NCI-H1436 treated with DMSO at 0.1 percent for 48 hours (cell line): ENCODE measurements around the gene WDFY4.

Source experiments
- DNase-seq: peaks from one replicate; lab custom pipeline; 2025; lab: John Stamatoyannopoulos, UW

The WDFY4 gene

DNA sequence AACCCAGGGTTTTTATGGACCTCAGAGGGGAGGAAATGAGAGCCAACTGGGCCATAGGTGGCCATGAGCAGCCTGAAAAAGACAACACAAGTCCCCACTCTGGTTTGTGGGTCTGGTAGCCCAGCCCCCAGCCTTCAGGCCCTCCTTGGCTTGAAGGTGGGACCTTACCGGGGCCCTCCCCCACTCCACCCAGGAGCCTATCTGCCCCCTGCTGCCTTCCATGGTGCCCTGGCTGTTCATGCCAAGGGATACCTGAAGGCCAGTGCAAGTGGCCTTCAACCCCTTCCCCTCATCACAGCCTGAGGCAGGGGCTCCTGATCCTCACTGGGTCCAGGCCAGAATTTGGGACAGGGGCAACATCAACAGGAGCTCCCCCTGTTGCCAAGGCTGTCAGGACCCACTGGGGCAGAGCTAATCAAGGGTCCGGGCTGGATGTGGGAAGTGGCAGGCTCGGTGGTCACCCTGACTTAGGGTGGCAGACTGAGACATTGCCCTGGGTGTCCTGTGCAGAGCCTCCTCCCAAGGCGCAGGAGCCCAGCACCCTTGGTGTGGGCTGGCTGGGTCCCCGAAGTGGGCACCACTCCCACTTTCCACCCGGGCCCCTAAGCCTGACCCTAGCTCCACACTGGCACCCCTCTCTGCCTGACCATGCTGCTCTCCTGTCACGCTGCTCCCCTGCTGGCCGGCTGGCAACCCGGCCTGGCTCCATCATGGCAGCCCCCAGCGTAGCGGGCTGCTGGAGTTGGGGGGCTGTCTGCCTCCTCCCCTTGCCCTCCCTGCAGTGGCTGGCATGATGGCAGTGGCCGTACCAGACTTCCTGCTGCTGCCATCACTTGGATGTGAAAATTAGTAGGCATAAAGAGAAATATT lies 6.4 kb downstream of the WDFY4 start:
- no peak for DNase-seq

DNA sequence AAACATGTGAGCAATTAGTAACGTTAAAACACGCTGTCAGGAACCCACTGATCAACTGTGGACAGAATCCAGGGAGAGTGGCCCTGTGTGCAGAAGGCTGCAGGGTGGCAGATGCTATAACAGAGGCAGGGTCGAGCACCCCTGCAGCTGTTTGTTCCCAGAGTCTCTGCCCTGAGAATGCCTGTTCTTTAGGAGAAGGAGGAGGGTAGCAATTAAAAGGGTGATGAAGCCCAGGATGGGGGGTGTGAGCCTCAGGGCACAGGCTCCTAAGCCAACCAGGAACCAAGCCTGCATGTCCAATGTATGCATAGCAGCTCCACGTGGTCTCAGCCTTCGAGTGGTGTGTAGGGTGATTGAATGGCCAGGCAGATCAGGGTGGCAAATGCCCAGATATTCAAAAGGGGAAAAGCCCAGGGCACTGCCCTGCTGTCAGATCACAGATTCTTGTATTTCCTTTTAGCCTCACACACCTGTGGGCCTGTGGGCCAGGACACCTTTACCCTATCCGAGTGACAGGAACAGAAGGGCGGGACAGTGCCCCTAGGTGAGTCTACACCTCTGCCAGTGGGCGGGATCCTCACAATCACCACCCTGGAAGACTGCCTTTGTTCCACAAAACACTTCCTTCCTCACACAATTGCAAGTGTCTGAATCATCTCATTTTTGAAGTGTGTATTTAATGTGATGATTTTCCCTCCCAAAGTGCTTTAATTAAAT lies 7.3 kb downstream of the WDFY4 start:
- DNase-seq: no peak

DNA sequence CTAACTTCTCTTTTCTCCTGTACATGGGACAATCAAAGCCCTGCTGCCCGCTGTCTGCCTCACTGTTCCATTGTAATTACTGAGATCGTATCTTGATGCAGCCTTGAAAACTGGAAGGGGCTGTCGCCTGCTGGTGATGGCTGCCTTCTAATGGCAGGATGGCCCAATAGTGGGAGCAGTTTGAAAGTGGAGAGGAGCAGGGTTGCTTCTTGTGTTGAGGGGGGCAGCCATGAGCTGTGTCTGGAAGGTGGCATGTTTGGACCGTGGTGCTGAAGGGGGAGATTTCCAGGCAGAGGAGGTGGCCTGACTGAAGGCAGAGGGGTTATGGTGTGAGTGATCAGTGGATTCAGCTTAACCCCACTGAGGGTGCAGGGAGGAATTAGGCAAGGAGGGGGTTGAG lies 8.1 kb downstream of the WDFY4 start:
- no peak for DNase-seq

DNA sequence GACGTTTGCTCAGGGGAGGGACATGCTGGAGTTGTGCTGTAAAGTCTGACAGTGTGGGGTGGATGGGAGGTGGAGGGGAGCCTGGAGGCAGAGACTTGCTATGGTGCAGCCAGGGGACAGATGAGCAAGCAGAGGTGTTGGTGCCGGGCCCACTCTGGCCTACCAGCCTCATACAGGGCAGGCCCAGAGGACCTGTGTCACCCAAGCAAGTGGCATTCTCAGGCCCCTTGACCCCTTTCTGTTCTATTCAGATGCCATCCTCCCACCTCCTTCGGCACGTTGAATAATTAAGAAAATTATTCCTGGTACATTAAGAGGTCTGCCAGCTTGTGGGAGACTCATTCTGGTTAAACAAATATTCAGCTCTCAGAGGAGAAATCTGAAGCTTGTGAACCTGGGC lies 8.5 kb downstream of the WDFY4 start:
- no peak for DNase-seq

DNA sequence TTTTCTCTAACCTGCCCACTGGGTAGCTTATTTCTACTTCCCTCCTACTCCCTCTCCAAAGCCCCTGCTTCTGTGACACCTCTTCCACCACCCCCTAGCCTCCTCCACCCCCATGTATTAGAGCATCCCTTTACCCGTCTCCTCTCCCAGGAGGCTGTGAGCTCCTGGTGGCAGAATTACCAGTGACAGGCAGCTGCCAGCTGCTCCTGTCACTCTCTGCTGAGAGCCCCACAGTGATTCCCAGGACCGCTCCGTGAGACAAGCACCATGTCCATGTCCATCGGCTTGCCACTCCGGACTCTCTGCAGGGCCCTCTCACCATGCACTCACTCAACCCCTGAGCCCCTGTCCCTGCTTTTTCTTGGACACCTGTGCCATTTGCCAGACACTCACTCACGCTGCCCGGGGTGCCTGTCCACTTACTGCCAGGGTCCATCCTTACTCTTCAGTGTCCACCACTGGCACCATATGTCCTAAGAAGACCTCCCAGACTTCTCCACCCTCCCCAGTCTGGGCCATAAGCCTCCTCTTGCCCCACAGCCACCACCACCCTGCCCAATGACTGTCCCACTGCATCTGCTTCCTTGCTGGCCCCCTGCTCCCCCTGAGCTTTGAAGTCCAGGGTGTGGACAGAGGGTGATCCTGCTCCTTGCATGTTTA lies 9.8 kb downstream of the WDFY4 start:
- no peak for DNase-seq

DNA sequence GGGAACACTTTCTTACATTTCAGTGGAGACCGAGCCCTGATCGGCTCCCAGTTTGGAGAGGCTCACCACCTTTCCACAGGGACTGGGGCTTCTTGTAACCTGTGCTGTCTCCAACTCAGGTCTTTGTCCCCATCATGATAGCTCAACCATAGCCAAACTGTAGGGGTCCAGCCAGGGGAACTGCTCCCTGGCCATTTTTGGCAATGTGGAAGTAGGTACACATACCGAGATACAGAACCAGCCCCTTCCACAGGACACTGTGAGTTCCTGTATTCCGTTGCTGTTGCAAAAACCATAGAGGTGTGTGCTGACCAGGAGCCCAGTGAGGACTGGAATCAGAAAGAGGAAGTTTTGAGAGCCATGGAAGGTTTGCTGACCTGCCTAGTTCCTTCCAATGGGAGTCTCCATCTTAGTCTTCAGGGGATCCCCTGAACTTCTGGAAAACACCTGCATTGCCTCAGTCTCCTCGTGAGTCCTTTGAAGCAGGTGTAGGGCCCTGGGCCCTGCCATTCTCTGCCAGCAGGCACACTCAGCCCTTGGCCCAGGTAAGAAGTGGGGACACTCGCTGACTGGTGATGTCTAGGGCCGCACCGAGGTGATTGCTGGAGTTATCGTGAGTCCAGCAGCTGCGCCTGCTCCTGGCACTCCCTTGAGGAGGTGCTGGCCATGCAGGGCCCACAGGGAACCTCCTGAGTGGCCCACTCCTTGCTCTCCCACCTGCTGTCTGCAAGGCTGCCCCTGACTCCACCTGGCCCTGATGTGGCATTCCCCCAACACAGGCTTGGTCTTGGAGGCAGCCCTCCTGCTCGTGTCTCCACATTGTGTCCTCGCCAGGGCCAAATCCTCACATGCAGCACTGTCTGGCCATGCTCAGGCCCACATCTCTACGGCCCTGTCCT lies 11.2 kb downstream of the WDFY4 start:
- no peak for DNase-seq

DNA sequence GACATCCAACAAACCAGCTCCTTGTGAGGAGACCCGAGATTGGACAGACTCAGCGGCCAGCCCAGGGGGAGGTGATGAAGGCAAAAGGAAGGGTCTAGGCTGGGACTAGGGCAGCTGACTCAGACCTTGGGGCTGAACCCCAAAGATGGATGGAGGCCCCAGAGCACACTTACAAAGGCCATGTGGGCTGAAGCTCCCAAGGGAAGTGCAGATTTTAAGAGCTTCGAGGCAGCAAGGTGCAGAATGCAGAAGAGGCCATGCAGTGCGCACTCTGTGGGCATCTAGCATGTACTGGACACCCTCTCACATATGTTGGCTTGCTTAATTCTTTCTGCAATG lies 11.8 kb downstream of the WDFY4 start:
- no peak for DNase-seq

DNA sequence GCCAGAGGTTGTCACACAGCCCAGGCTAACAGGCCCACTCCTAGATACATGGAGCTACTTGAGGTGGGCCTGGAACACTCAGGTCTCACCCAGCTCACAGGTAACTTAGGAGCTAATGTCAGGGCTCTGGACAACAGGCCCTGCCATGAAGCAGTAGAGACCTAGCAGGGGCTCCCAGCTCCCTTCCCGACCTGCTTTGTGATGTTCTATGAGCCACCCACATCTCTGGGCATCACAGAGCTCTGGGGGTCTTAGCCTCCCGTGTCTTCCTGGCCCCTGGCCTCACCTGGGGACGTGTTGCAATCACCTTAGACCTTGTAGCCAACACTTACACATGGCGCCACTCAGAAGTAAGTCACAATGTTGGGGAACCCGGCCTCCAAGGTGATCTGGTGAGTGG lies 12.4 kb downstream of the WDFY4 start:
- no peak for DNase-seq

DNA sequence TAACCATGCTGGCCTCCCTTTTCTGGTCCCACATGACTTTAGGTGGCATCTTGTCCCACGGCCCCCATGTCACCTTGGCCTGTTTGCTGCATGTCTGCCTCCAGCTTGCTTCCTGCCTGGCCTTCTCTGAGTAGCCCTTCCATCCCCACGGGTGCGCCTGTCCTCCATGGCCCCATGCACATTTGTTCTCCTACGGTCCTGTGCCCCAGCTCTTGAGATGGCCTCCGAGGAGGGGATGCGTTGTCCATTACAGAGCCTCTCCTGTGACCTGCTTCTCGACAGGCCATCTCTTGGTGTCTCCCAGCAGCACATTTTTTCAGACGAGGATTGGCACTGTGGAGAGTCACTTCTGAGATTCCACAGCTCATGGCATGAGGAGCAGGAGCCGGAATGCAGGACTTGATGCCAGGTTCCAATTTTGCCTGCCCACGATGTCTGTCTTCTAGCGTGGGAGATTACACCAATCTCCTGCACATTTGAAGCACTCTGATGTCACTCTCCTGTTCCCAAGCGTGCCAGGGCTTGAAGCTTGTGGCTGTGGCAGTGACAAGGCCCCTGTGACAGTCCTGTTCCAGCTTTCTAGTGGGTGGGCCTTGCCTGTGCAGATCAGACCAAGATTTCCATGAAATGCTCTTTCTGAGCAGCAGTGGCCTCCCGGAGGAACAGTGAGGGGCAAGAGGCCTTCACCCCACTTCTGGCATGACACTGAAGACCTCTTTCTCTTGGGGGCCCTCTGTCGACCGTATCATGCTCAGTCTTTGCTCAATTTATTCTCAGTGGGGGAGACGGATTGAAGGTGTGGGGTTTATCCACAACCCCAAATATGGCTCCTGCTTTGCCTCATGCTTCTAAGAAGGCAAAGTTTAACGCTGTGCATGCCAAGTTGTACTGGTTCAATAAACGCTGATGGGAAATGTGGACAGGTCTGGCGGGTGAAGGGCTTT lies 13.4 kb downstream of the WDFY4 start:
- DNase-seq: no peak

DNA sequence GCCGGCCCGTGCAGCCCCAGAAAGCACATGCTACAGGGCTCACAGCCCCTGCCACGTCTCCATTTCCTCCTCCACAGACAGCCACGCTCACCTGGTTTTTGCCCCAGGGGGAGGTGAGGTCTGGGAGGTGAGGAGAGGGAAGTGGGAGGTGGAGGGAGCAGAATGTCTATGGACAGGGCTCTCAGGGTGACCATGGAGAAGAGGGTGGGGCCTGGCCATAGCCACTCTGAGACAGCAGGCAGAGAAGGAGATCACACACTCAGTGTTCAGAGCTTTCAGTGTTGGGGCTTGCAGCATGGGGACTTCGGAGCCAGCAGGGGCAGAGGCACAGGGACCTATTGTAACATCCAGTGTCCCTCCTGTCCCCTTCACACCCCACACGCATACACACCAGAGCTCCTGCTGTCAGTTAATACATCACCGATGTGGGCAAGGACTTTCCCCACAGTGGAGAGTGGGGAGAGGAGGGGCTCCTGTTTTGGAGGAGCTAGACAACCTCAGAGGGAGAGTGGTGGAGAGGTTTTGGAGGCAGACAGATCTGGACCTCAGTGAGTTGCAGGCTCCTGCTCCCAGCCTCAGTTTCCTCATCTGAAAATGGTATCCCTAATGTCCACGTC lies 14.4 kb downstream of the WDFY4 start:
- DNase-seq: no peak

DNA sequence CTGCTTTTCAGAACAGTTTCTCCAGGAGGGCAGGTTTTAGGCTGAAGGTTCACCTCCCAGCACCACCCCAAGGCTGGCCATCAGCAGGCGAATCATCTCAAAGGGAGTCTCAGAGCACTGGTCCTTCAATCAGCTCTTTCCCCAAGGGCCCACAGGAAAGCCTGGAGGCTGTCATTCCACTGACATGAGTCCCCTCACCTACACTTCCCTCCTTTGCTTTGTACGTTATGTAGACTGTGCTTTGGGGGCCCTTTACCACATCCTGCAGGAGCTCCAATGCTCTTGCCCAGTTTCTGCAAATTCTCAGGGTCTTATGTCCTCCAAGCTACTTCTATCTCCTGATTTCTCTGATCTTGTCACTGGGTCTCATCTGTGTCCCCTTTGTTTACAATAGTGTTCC lies 15.4 kb downstream of the WDFY4 start:
- no peak for DNase-seq

DNA sequence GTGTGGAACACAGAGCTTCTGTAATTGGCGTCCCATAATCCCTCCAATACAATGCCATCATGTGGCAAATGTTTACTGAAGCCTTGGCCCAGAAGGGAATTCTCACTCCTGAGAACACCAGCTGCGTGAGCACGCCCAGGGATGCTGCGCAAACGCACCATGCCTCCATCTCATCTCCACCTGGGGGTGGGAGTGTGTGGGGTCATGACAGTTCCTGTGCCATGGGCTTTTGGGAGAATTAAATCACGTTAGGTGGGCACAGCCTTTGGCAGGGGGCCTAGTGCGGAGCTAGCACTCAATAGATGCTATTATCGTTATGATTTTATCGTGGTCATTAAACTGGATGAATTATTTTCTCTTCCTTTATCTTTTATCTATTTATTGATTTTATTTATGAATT lies 15.8 kb downstream of the WDFY4 start:
- no peak for DNase-seq

DNA sequence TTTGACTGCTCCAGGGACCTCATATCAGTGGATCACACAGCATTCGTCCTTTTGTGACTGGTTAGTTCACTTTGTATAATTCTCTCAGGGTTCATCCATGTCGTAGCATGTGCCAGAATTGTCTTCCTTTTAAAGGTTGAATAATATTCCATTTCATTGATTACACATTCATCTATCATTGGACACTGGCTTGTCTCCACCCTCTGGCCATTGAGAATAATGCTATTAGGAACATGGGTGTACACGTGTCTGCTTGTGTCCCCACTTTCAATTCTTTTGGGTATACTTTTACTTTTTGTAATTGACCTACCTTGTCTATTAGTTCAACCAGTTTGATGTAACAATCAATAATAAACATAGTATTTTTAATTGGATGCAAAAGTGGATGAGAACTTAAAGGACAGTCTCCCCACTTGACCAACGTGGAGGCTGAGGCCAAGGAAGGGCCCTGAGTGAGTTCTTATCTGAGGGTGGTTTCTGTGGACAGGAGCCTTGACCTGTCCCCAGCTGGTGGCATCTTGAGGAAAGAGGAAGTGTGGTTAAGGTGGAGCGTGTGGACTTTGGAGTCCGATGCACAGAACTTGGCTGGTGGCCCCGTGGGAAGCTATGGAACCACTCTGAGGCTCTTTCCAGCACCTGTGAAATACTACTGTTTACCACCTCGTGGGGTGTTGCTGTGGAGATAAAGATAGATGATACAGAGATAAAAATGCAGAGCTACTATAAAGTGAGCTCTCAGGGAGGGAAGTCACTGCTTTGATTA lies 16.6 kb downstream of the WDFY4 start:
- DNase-seq: no peak

DNA sequence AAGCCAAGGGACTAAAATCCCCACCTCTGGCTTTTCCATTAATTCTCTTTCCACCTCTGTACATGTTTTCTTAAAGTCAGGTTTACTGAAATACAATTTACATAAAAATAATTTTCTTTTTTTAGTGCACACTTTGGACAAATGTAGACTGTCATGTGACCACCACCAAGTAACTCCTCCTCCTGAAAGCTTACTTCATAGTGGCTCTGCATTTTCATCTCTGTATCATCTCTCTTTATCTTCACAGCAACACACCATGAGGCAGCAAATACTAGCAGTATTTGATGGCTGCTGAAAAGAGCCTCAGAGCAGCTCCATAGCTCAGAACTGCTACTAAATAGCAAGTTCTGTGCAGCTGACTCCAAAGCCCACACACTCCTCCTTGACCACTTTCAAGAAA lies 17.3 kb downstream of the WDFY4 start:
- DNase-seq: no peak

DNA sequence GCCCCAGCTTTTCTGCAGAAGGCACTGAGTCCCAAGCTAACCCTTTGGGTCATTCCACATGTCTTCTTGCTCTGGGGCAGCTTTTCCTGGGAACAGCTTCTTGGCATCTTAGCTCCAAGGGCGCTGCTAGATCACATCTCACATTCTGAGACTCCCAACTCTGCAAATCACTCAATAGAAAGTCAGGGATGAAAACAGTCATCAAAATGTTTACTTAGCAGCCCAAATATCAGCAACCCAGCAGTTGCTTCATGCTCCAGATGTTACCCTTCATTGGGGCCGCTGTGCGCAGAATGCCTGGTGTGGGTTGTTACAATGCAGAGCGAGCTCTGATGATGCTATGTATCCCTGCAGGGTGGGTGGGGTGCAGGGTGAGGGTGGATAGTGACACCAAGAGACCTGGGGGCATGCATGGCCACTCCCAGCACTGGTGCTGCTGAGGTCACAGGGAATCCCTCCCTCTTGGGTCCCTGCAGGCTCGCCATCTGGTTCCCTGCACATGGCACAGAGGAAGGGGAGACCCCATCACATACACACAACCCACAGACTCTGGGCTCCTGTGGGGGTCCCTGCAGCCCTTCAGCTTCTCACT lies 19.0 kb downstream of the WDFY4 start:
- no peak for DNase-seq

DNA sequence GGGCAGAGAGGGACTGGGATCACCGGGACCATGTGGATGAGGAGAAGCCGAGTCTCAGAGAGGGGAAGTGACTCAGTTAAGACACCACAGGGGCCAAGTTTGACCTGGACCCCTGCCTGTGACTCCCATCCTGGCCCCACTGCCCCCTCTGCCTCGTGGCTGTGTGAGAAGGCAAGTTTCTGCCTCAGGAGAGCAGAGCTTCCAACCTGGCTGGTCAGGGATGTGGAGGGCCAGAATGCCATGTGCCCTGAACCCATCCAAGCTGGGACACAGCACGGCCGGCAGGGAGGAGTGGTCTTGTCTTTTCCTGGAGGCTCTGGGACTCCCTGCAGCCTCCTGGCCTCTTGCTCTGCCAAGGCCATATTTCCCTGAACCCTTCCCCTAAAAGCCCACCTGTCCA lies 19.5 kb downstream of the WDFY4 start:
- no peak for DNase-seq

DNA sequence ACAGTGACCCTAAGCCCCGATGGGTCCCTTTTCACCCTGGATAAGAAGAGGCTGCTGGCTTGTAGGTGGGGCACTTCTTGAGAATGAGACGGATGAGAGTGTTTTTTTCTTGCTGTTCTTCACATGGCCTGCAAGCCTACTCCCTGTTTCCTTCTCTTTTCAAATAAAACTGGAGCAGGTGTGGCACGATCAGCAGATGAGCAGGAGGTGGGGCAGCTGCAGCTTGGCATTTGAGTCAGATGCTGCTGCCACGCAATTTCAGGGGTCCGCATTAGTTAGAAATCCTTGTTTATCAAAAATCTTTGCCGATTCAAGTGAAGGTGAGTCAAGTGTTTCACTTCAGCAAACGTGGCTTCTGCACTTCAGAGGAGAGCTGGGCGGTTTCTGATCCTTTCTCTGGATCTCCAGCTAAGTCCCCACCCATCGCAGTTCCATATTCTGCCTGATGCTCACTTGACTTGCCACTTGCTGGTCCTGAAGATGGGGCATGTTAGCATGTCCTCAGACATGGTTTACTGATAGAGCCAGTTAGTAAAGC lies 20.8 kb downstream of the WDFY4 start:
- no peak for DNase-seq

DNA sequence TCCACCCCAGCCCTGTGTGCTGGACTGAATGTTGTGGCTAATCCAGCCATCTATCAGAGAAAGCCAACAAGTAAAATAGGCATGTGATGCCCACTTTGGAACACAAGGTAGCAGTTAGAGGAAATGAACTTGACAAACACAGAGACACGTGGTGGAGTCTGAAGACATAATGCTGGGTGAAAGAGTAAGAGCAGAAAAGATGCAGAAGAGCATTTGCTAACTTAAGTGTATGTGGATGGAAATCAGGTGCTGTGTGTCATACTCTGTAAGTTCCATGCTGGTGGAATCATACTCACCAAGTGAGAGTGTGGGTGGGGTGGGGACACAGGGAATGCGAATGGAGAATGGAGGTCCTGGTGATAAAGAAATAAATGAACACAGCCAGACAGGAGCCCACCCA lies 22.8 kb downstream of the WDFY4 start:
- no peak for DNase-seq

DNA sequence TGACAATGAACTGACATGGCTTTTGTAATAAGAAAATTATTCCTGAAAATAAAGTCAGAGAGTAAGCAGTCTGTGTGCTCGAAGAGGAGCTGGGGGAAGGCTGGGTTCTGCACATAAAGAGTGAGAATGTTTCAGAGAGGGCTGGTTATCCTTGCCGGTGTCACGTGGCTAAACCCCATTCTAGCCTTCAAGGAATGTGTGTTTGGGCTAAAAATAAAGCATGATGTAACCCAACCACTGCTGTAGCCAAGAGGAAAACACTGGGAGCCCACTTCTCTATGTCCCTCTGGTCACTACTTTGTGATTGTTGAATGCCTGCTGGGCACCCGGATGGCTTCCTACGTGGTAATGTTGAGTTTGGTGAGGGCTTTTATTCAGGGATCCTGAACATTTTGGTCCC lies 23.5 kb downstream of the WDFY4 start:
- DNase-seq: no peak
